K562 (cell line): ENCODE results near the gene TMEM184C. TPM values are rescaled to one million over a fixed set of nuclear protein-coding genes. Genes with fewer than 3 reads are reported as not detected.

ENCODE experiments used
- CEBPB ChIP-seq: fragments of 450-650 bp; IDR thresholded peaks from 2 replicates; pipeline ENCODE4 v1.6.1; 2016; ENCODE audit warnings: missing genetic modification characterization, missing compliant biosample characterization
- CTCF ChIP-seq, 3 experiments: IDR thresholded peaks in 2 of 3; conservative IDR thresholded peaks in 1 of 3; 2 replicates each; pipeline ENCODE4 v1.5.1; 2011 to 2012; ENCODE audit warnings: low read length in 3 of 3, mild to moderate bottlenecking in 3 of 3, control low read depth in 2 of 3, improper control_type of control experiment in 1 of 3, inconsistent platforms in 1 of 3, low read depth in 1 of 3, mixed read lengths in 1 of 3, moderate library complexity in 1 of 3; ENCODE audit not compliant: insufficient read depth in 2 of 3
- E2F3 ChIP-seq: fragments of 250-450 bp; sonication (Bioruptor Pico); IDR thresholded peaks from 2 replicates; pipeline ENCODE4 v1.4.0; 2020; ENCODE audit warnings: mild to moderate bottlenecking
- E2F8 ChIP-seq: fragments of 450-650 bp; IDR thresholded peaks from 2 replicates; pipeline ENCODE4 v1.7.1; 2018; ENCODE audit warnings: mild to moderate bottlenecking, low read depth; ENCODE audit not compliant: partially characterized antibody
- EHMT2 ChIP-seq: fragments of 450-650 bp; IDR thresholded peaks from 2 replicates; pipeline ENCODE4 v1.6.1; 2018; ENCODE audit warnings: antibody characterized with exemption
- ESRRB ChIP-seq: fragments of 250-450 bp; sonication (Bioruptor Pico); IDR thresholded peaks from 2 replicates; pipeline ENCODE4 v1.5.0; 2020; ENCODE audit warnings: mild to moderate bottlenecking, moderate library complexity, borderline replicate concordance
- GABPB1 ChIP-seq: sonication (generic); formaldehyde crosslinking; IDR thresholded peaks from 2 replicates; pipeline ENCODE4 v1.8.0; 2022; ENCODE audit warnings: mild to moderate bottlenecking, missing genetic modification reagents
- MEIS2 ChIP-seq: fragments of 450-650 bp; IDR thresholded peaks from 2 replicates; pipeline ENCODE4 v1.6.1; 2014; ENCODE audit warnings: mild to moderate bottlenecking; ENCODE audit not compliant: partially characterized antibody
- NFYB ChIP-seq: IDR thresholded peaks from 2 replicates; pipeline ENCODE4 v1.6.1; 2011; ENCODE audit warnings: mild to moderate bottlenecking, moderate library complexity; ENCODE audit not compliant: insufficient read length; ENCODE audit errors: extremely low read depth
- PHF8 ChIP-seq: fragments of 200-600 bp; sonication (generic); IDR thresholded peaks from 2 replicates; pipeline ENCODE4 v1.6.1; 2012; ENCODE audit warnings: mixed run types, mild to moderate bottlenecking, inconsistent platforms, low read length, moderate library complexity, borderline replicate concordance
- RCOR1 ChIP-seq, 2 experiments: IDR thresholded peaks; 2 replicates each; pipeline ENCODE4 v1.6.1; 2012; ENCODE audit warnings: low read depth in 2 of 2, low read length in 2 of 2, borderline replicate concordance in 1 of 2, improper control_type of control experiment in 1 of 2
- SIN3A ChIP-seq, 2 experiments: fragments of 150-350 bp in 1 of 2; IDR thresholded peaks; 2 replicates each; pipeline ENCODE4 v1.6.1; 2011 to 2016; ENCODE audit warnings: borderline replicate concordance in 2 of 2, low read depth in 2 of 2, low read length in 2 of 2, mild to moderate bottlenecking in 2 of 2, moderate library complexity in 2 of 2; ENCODE audit not compliant: control insufficient read depth in 1 of 2
- TAF1 ChIP-seq: IDR thresholded peaks from 2 replicates; pipeline ENCODE4 v1.6.1; 2011; ENCODE audit warnings: mild to moderate bottlenecking, low read length, moderate library complexity; ENCODE audit not compliant: insufficient read depth, control insufficient read depth, severe bottlenecking; ENCODE audit errors: extremely low read depth
- polyA plus RNA-seq, 8 experiments: library from polyadenylated mRNA; depleted of rRNA in 4 of 8; stranded (reverse) in 5 of 8; unstranded in 3 of 8; fragments of >200 nt; fragmentation: Nextera tagmentation in 2 of 8; fragmentation: Illumina TruSeq in 1 of 8; extraction: Ambion mirVana in 2 of 8; extraction: Trizol in 1 of 8; gene quantifications; 2 replicates each; pipeline versions ENCODE4 v1.2.1 to v1.2.3, GENCODE V29; 2011 to 2014; ENCODE audit warnings: inconsistent platforms in 1 of 8, missing spikeins in 1 of 8
- total RNA-seq, 7 experiments: library from RNA; depleted of rRNA in 6 of 7; stranded (reverse); fragments of >200 nt in 6 of 7; fragmentation: Illumina TruSeq in 2 of 7; extraction: Trizol in 2 of 7; gene quantifications; 2 replicates each; pipeline versions ENCODE4 v1.2.1 to v1.2.3, GENCODE V29; 2011 to 2021; ENCODE audit warnings: low replicate concordance in 1 of 7
- TF ChIP-seq, protein P1 (sequence below), 2 experiments: IDR thresholded peaks; 2 replicates each; pipeline ENCODE4 v1.6.1; 2011; ENCODE audit warnings: borderline replicate concordance in 1 of 2, control low read depth in 1 of 2, low read depth in 1 of 2, low read length in 1 of 2, mild to moderate bottlenecking in 1 of 2, mixed read lengths in 1 of 2, moderate library complexity in 1 of 2; ENCODE audit not compliant: insufficient read depth in 1 of 2, insufficient read length in 1 of 2, poor library complexity in 1 of 2, severe bottlenecking in 1 of 2; ENCODE audit errors: extremely low read depth in 1 of 2

Gene TMEM184C
- total and polyA plus RNA-seq, 9 of the 15 experiments (the other 6 are each of a cell fraction or from before 2014, with no cell fraction given), result 3.9 to 24.2 (median 18.2) TPM

GRCh38 chr4:147617173-147617840, at the start of gene TMEM184C (continued):
- peak in 1 of 2 experiments; percentile 52; a peak in 1 of 4 replicates for TF ChIP-seq SIN3A (IDR thresholded peaks at IDR 0.05; ENCODE audit: borderline replicate concordance in 2 of 2, control insufficient read depth in 1 of 2, low read depth in 2 of 2, low read length in 2 of 2)
- no peak for TF ChIP-seq E2F3 (CRISPR knock-in tag)
- no peak for TF ChIP-seq ESRRB (CRISPR knock-in tag)
- 0 out of 6 replicates have a peak, but pooled peaks of 1 of the 3 experiments have one; percentile 17 for TF ChIP-seq CTCF (IDR thresholded peaks at IDR 0.05 in 2 of 3, conservative IDR thresholded peaks at IDR 0.05 in 1 of 3; ENCODE audit: insufficient read depth in 2 of 3, low read depth in 1 of 3, low read length in 3 of 3)
- 0 out of 4 replicates have a peak, but pooled peaks of 1 of the 2 experiments have one; percentile 3 for TF ChIP-seq RCOR1 (IDR thresholded peaks at IDR 0.05; ENCODE audit: borderline replicate concordance in 1 of 2, low read depth in 2 of 2, low read length in 2 of 2)
- TF ChIP-seq GABPB1 (CRISPR knock-in tag), result peak; percentile 88
- no peak for TF ChIP-seq MEIS2
- TF ChIP-seq, protein P1, sequence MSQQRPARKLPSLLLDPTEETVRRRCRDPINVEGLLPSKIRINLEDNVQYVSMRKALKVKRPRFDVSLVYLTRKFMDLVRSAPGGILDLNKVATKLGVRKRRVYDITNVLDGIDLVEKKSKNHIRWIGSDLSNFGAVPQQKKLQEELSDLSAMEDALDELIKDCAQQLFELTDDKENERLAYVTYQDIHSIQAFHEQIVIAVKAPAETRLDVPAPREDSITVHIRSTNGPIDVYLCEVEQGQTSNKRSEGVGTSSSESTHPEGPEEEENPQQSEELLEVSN (IDR thresholded peaks at IDR 0.05; ENCODE audit: borderline replicate concordance in 1 of 2, extremely low read depth in 1 of 2, insufficient read depth in 1 of 2, insufficient read length in 1 of 2, low read depth in 1 of 2, low read length in 1 of 2, poor library complexity in 1 of 2, severe bottlenecking in 1 of 2), result peak in 1 of 2 experiments; percentile 66
- peak; percentile 65 for TF ChIP-seq NFYB
- TF ChIP-seq PHF8, result peak; percentile 92; the same call in 1 of the 2 replicates
- peak; percentile 52 for TF ChIP-seq TAF1
- peak; percentile 87 for TF ChIP-seq E2F8
- peak; percentile 65; the same call in 1 of the 2 replicates for TF ChIP-seq EHMT2
- TF ChIP-seq CEBPB (tag), result peak; percentile 74
